Neural progenitor cell (in vitro differentiated cells): ENCODE data around the gene CNTNAP2.

Experiments
- CTCF ChIP-seq: fragments of 200-600 bp; sonication (generic); IDR thresholded peaks from 2 replicates; pipeline ENCODE4 v1.5.1; 2017; ENCODE audit warnings: antibody characterized with exemption, mild to moderate bottlenecking
- EZH2 ChIP-seq: fragments of 200-600 bp; sonication (generic); IDR thresholded peaks from 2 replicates; pipeline ENCODE4 v1.6.1; 2017; ENCODE audit warnings: antibody characterized with exemption, mild to moderate bottlenecking, moderate library complexity
- EZH2phosphoT487 ChIP-seq: fragments of 200-600 bp; sonication (generic); IDR thresholded peaks from 2 replicates; pipeline ENCODE4 v1.6.1; 2017; ENCODE audit warnings: antibody characterized with exemption

GRCh38 chr7:146370171-146370570 lies 253.6 kb downstream of the CNTNAP2 start:
- TF ChIP-seq EZH2 (no peak), EZH2phosphoT487 (no peak), CTCF (no peak)
